GM23248 (cell line): ENCODE measurements around the gene OLIG1.

Source experiments
- EZH2 ChIP-seq: fragments of 200-600 bp; sonication (generic); IDR thresholded peaks from 2 replicates; pipeline ENCODE4 v1.6.1; 2018; ENCODE audit warnings: antibody characterized with exemption, mild to moderate bottlenecking; ENCODE audit not compliant: insufficient read depth, poor library complexity, severe bottlenecking
- EZH2phosphoT487 ChIP-seq: fragments of 200-600 bp; sonication (generic); IDR thresholded peaks from 2 replicates; pipeline ENCODE4 v1.6.1; 2018; ENCODE audit warnings: antibody characterized with exemption, moderate library complexity, mild to moderate bottlenecking, low read depth; ENCODE audit not compliant: insufficient read depth

GRCh38 chr21:33057385-33057940, 12.5 kb upstream of the OLIG1 start:
- TF ChIP-seq EZH2phosphoT487 (no peak), EZH2 (no peak)
